GM12878 (cell line): ENCODE measurements around the gene CDC42BPB. TPM values are rescaled to one million over a fixed set of nuclear protein-coding genes. Genes with fewer than 3 reads are reported as not detected.

ENCODE experiments used
- ATAC-seq: fragments of 200-7000 bp; cut with Tn5 transposase; 3 replicates; pipeline ENCODE4 v1.9.1; 2020; ENCODE audit warnings: mild to moderate bottlenecking, moderate library complexity
- BruUV-seq: library from RNA; stranded (reverse); fragments of 400-500 nt; replicated peaks from 2 replicates; lab custom pipeline; 2021; lab: Mats Ljungman, UMichigan
- CTCF ChIA-PET: fragments of 300-600 bp; sonication (Branson Sonifier 250); formaldehyde crosslinking; extraction: SDS; loops from one replicate; lab custom pipeline; 2021; ENCODE audit warnings: inconsistent platforms; lab: Yijun Ruan, JAX
- POLR2A ChIA-PET: fragments of 350-600 bp; formaldehyde crosslinking; extraction: SDS; loops from one replicate; lab custom pipeline; 2021; ENCODE audit warnings: inconsistent platforms; lab: Charles Lee
- RAD21 ChIA-PET: fragments of 300-600 bp; sonication (Branson Sonifier 250); formaldehyde crosslinking; loops from one replicate; lab custom pipeline; 2023; ENCODE audit warnings: antibody characterized with exemption; ENCODE audit not compliant: unreplicated experiment; lab: Charles Lee
- SMC1A ChIA-PET: fragments of 300-600 bp; sonication (Branson Sonifier 250); formaldehyde crosslinking; loops from one replicate; lab custom pipeline; 2023; ENCODE audit not compliant: unreplicated experiment, uncharacterized antibody; lab: Charles Lee
- DNase-seq: peaks from one replicate; pipeline ENCODE4 v3.0.0-alpha.2; 2011; ENCODE audit warnings: low read depth, low spot score
- FAIRE-seq: peaks from 3 replicates; lab custom pipeline; 2011; peaks lifted over from hg19 to GRCh38; lab: Jason Lieb, UNC
- H2AFZ ChIP-seq: 2 replicates; pipeline ENCODE4 v1.6.0; 2011; ENCODE audit warnings: low read depth, low read length, control low read depth; ENCODE audit not compliant: control insufficient read depth
- H3K27ac ChIP-seq: 2 replicates; pipeline ENCODE4 v1.5.1; 2011; ENCODE audit warnings: control low read depth; ENCODE audit not compliant: control insufficient read depth, insufficient read depth
- H3K27me3 ChIP-seq, 2 experiments: replicated peaks in 1 of 2; 2 replicates each; pipeline versions ENCODE4 v1.6.0 to v1.6.1; 2011; ENCODE audit warnings: low read length in 1 of 2; ENCODE audit not compliant: control insufficient read depth in 2 of 2, insufficient read depth in 2 of 2
- H3K36me3 ChIP-seq, 2 experiments: 2 replicates each; pipeline ENCODE4 v1.5.1; 2011; ENCODE audit warnings: low read length in 1 of 2; ENCODE audit not compliant: control insufficient read depth in 2 of 2, insufficient read depth in 2 of 2
- H3K4me1 ChIP-seq: 2 replicates; pipeline ENCODE4 v1.6.1; 2011; ENCODE audit warnings: mild to moderate bottlenecking, low read length, moderate library complexity, mixed read lengths; ENCODE audit not compliant: control insufficient read depth, insufficient read depth
- H3K4me2 ChIP-seq: 2 replicates; pipeline ENCODE4 v1.6.0; 2011; ENCODE audit warnings: control low read depth; ENCODE audit not compliant: control insufficient read depth, insufficient read depth
- H3K4me3 ChIP-seq: fragments of 200-600 bp; sonication (generic); 2 replicates; pipeline ENCODE4 v1.5.1; 2016
- H3K79me2 ChIP-seq: 2 replicates; pipeline ENCODE4 v1.6.0; 2011; ENCODE audit warnings: low read length; ENCODE audit not compliant: control insufficient read depth, insufficient read depth
- H3K9ac ChIP-seq: 2 replicates; pipeline ENCODE4 v1.8.0; 2011; ENCODE audit warnings: low read length, control low read depth, mixed read lengths; ENCODE audit not compliant: control insufficient read depth, insufficient read depth
- H3K9me3 ChIP-seq: replicated peaks from 3 replicates; pipeline ENCODE4 v1.5.1; 2011; ENCODE audit warnings: mild to moderate bottlenecking, low read length; ENCODE audit not compliant: control insufficient read depth, insufficient read depth
- H4K20me1 ChIP-seq: 2 replicates; pipeline ENCODE4 v1.6.0; 2011; ENCODE audit not compliant: control insufficient read depth, insufficient read depth
- BCL3 ChIP-seq: IDR thresholded peaks from 2 replicates; pipeline ENCODE4 v1.6.1; 2011; ENCODE audit warnings: borderline replicate concordance, low read depth, mild to moderate bottlenecking, moderate library complexity, low read length; ENCODE audit not compliant: insufficient read depth, poor library complexity, severe bottlenecking
- NFYB ChIP-seq: IDR thresholded peaks from 2 replicates; pipeline ENCODE4 v1.6.1; 2011; ENCODE audit warnings: low read depth, mild to moderate bottlenecking, low read length, improper control_type of control experiment, moderate library complexity; ENCODE audit not compliant: insufficient read depth
- RBBP5 ChIP-seq: fragments of 200-600 bp; sonication (generic); conservative IDR thresholded peaks from 2 replicates; pipeline ENCODE4 v1.6.1; 2016
- RUNX3 ChIP-seq: IDR thresholded peaks from 2 replicates; pipeline ENCODE4 v1.6.1; 2012; ENCODE audit warnings: low read length, inconsistent platforms
- SIN3A ChIP-seq: IDR thresholded peaks from 2 replicates; pipeline ENCODE4 v1.6.1; 2012; ENCODE audit warnings: low read depth, low read length, improper control_type of control experiment
- YY1 ChIP-seq: IDR thresholded peaks from 2 replicates; pipeline ENCODE4 v1.6.1; 2011; ENCODE audit warnings: low read depth, mild to moderate bottlenecking, low read length
- ZBTB40 ChIP-seq: fragments of 450-650 bp; IDR thresholded peaks from 2 replicates; pipeline ENCODE4 v1.6.1; 2016; ENCODE audit warnings: mild to moderate bottlenecking, moderate library complexity, borderline replicate concordance
- WGBS: methylation state at CpG from one replicate; pipeline ENCODE4 v1.1.6; 2016; ENCODE audit warnings: low lambda C conversion rate; ENCODE audit not compliant: insufficient replicate concordance, insufficient coverage; ENCODE audit errors: missing lambda C conversion rate; 5-methylcytosine and 5-hydroxymethylcytosine counted together
- in situ Hi-C: fragments of 300-500 bp; cut with MboI; formaldehyde crosslinking; loops from 9 replicates; pipeline ENCODE4 v1.14.3; 2018; ENCODE audit warnings: mixed read lengths
- intact Hi-C: fragments of 100-400 bp; cut with micrococcal nuclease; formaldehyde crosslinking; loops from one replicate; pipeline ENCODE4 v1.14.2; 2022; ENCODE audit not compliant: unreplicated experiment
- polyA plus RNA-seq, 11 experiments: library from polyadenylated mRNA; depleted of rRNA in 4 of 11; unstranded in 6 of 11; stranded (reverse) in 5 of 11; fragments of >200 nt; fragmentation: Nextera tagmentation in 4 of 11; fragmentation: Illumina TruSeq in 1 of 11; extraction: Ambion mirVana in 4 of 11; extraction: Trizol in 1 of 11; gene quantifications; 1 replicate in 1 of 11; 2 replicates in 10 of 11; pipeline versions ENCODE4 v1.2.1 to v1.2.3, GENCODE V29; 2011 to 2016; ENCODE audit warnings: inconsistent platforms in 2 of 11, missing spikeins in 2 of 11, low read depth in 1 of 11
- total RNA-seq, 4 experiments: library from RNA; depleted of rRNA in 3 of 4; stranded (reverse); fragments of >200 nt in 3 of 4; fragmentation: Illumina TruSeq in 1 of 4; extraction: Trizol in 1 of 4; gene quantifications; 2 replicates each; pipeline versions ENCODE4 v1.2.1 to v1.2.3, GENCODE V29; 2013 to 2021
- TF ChIP-seq, protein P1 (sequence below): fragments of 450-650 bp; IDR thresholded peaks from 2 replicates; pipeline ENCODE4 v1.6.1; 2017; ENCODE audit warnings: borderline replicate concordance

The CDC42BPB gene
- total and polyA plus RNA-seq, 10 of the 15 experiments (the other 5 are each of a cell fraction or from before 2014, with no cell fraction given), result 0.42 to 22.1 (median 13.3) TPM

DNA sequence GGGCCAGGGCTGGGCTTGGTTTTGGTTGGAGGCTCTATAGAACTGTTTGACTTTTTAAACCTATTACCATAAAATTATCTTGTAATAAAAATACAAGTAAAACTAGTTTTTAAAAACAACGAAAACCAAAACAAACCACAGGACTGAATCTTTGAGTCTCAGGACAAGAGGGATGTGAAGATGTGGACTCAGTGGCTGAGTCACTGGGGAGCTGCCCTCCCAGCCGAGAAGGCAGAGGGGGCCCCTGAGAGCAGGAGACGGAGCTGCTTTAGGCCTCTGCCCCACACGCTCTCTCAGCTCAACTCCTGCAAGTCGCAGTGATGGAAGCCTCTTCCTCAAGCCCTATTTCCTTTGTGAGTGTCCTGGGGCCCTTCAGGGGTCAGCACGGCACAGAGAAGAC, 59.0 kb downstream of the CDC42BPB start:
- no TSS peak for BruUV-seq
- Histone ChIP-seq H3K4me3 (no peak overlapping the region), H3K4me1 (peaks cover 10% of the 10 kb centered on the region), H3K79me2 (no peaks in the 10 kb centered on the region), H3K27ac (no peak overlapping the region), H4K20me1 (no peaks in the 10 kb centered on the region), H3K4me2 (no peak overlapping the region), H3K9ac (no peak overlapping the region), H3K27me3 (no peaks in the 10 kb centered on the region), H3K9me3 (no peaks in the 10 kb centered on the region), H2AFZ (no peak overlapping the region), H3K36me3 (peaks cover 6 to 18% of the 10 kb centered on the region in 2 experiments; a peak in 3 of 4 replicates)
- TF ChIP-seq NFYB (no peak), RUNX3 (no peak), RBBP5 (no peak), YY1 (no peak), SIN3A (no peak), ZBTB40 (no peak), BCL3 (no peak)
- TF ChIP-seq, protein P1, sequence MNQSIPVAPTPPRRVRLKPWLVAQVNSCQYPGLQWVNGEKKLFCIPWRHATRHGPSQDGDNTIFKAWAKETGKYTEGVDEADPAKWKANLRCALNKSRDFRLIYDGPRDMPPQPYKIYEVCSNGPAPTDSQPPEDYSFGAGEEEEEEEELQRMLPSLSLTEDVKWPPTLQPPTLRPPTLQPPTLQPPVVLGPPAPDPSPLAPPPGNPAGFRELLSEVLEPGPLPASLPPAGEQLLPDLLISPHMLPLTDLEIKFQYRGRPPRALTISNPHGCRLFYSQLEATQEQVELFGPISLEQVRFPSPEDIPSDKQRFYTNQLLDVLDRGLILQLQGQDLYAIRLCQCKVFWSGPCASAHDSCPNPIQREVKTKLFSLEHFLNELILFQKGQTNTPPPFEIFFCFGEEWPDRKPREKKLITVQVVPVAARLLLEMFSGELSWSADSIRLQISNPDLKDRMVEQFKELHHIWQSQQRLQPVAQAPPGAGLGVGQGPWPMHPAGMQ, result no peak
- WGBS, result 58% methylated on average over 6 of the region's 6 CpGs
- SMC1A ChIA-PET, result no interaction called here
- RAD21 ChIA-PET, result no interaction called here
- intact Hi-C loops, result no loop called here
- no peak for ATAC-seq
- FAIRE-seq, result no peak
- DNase-seq, result no peak
- POLR2A ChIA-PET, result interaction anchor here (0.6 kb wide), 1 partner anchor 279 kb away, joined by 5 read pairs; no protein-coding TSS in a partner anchor
- CTCF ChIA-PET, result no interaction called here
- in situ Hi-C loops, result no loop called here
